ENCODE measurements around the gene SEC22C.
"Not testable (repeated sequence)": the region's sequence is repeated elsewhere in the genome, so short reads cannot be mapped to it uniquely, and the experiment has no call there.

Gene SEC22C, protein sequence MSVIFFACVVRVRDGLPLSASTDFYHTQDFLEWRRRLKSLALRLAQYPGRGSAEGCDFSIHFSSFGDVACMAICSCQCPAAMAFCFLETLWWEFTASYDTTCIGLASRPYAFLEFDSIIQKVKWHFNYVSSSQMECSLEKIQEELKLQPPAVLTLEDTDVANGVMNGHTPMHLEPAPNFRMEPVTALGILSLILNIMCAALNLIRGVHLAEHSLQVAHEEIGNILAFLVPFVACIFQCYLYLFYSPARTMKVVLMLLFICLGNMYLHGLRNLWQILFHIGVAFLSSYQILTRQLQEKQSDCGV

GRCh38 chr3:42581709-42582473, at the start of gene SEC22C:
Gene SEC22C (minus strand): TSS chr3:42581967. CDS start chr3:42569046, 12,921 bp downstream.
- H3K4me3 ChIP-seq (ENCODE audit: low read depth, low read length), result peak within 1 kb of the TSS; percentile 81

DNA sequence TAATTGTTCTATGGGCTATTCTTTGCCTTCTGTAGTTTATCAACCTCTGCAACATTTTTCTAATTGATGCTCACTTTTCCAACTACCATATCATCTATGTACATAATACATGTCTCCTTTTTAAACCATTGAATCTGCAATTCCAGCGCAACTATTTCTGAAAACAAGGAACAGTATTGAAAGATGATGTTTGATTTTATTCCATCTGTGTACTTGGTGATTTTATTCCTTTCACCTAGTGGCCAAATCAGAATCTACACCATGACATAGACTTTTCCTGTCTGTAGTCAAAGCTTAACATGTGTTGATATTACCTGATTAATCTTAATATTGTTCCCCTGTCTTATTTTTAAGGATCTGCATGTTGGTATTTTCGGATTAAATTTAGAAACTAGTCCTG, 31.7 kb upstream of the SEC22C start:
- no peak overlapping the region for H3K4me3 ChIP-seq (ENCODE audit: low read depth, low read length)

DNA sequence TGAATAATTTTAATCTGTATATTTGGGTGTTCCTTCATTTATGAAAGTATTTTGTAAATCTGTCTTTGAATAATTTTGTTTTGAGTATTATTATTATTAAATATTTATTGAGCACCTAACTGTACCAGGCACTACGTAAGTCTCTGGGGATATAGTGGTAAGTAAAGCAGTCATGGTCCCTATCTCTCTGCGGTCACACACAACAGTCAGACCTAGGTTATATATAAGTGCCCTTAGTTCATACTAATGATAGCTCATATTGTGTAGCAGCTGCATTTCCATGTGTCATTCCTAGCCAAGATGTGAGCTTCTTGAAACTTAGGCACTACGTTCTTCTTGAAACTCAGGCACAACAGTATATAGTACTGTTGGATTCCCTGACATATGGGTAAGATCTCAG, 31.2 kb upstream of the SEC22C start:
- no peak overlapping the region for H3K4me3 ChIP-seq (ENCODE audit: low read depth, low read length)

GRCh38 chr3:42612217-42612616, 30.4 kb upstream of the SEC22C start:
- H3K4me3 ChIP-seq (ENCODE audit: low read depth, low read length), result no peak overlapping the region

GRCh38 chr3:42610976-42611375, 29.2 kb upstream of the SEC22C start:
- no peak overlapping the region for H3K4me3 ChIP-seq (ENCODE audit: low read depth, low read length)

- no peak overlapping the region for H3K4me3 ChIP-seq (ENCODE audit: low read depth, low read length)
These were observed 26.8 kb upstream of the SEC22C start for GRCh38 chr3:42608581-42608980.

- H3K4me3 ChIP-seq (ENCODE audit: low read depth, low read length), result no peak overlapping the region
These were observed 23.9 kb upstream of the SEC22C start for GRCh38 chr3:42605546-42606173.

DNA sequence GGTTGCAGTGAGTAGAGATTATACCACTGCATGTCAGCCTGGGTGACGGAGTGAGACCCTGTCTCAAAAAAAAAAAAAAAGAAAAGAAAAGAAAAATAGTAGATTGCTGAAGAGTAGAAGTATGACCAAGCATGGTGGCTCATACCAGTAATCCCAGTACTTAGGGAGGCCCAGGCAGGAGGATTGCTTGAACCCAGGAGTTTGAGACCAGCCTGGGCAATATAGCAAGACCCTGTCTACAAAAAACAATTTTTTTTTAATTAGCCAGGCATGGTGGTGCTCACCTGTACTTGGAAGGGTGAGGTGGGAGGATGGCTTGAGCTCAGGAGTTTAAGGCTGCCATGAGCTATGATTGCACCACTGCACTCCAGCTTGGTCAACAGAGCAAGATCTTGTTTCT, 21.2 kb upstream of the SEC22C start:
- H3K4me3 ChIP-seq (ENCODE audit: low read depth, low read length), result no peak overlapping the region

GRCh38 chr3:42601896-42602581, 20.3 kb upstream of the SEC22C start:
- H3K4me3 ChIP-seq (ENCODE audit: low read depth, low read length), result peak overlapping the region; percentile 85

GRCh38 chr3:42600958-42601675, 19.4 kb upstream of the SEC22C start:
- H3K4me3 ChIP-seq (ENCODE audit: low read depth, low read length), result peak overlapping the region; percentile 85

DNA sequence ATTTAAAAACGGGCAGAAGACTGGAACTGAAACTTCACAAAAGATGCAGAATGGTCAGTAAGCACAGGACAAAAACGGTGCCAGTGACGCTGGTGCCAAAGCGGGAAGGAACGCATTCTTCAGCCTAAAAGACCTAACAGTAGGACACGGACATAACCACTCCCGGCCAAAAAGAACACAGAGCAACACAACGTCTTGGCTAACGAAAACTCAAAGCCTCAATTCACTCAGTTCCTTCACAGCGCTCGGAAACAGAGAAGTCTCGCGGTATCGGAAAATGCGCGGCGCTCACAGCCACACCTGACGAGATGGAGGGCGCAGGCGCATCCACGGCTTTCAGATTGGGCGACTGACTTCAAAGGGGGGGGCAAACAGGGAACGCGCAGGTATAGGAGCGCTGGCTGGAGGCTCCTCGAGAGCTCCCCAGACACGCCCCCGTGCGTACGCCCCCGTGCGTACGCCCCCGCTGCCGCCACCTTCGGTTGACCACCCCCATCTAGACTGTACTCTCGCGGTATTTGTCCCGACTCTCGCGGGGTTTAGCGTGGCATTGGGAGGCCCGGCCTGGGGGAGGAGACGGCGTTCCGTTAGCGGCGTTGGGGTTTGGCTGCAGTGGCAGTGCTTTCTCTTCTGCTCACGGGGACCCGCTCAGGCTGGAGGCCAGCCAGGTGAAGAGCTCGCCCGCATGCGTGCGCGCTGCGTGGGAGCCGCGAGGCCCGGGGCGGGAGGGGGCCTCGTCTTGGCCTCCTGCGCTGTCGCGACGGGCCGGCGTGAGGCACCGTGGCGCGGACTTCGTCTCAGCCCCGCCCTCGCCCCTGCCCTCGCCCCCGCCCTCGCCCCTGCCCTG, 18.6 kb upstream of the SEC22C start, which contains the start of gene NKTR:
Gene NKTR (plus strand): TSS at position 576 of the 847 bp plus-strand sequence. CDS start 321 bp downstream, outside the sequence.
- peak within 1 kb of the TSS; percentile 85 for H3K4me3 ChIP-seq (ENCODE audit: low read depth, low read length)

DNA sequence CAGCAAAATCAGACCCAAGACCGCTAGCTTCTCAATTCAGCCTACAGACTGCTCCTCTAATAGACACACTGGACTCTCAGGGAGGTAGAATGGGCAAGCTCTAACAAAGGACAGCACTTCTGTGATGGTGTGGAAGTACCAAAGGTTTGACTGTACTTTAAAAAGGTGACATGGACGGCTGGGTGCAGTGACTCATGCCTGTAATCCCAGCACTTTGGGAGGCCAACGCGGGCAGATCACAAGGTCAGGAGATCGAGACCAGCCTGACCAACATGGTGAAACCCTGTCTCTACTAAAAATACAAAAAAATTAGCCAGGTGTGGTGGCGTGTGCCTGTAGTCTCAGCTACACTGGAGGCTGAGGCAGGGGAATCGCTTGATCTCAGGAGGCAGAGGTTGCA, 15.3 kb upstream of the SEC22C start:
- H3K4me3 ChIP-seq (ENCODE audit: low read depth, low read length), result not testable (repeated sequence)

GRCh38 chr3:42595682-42596081, 13.9 kb upstream of the SEC22C start:
- no peak overlapping the region for H3K4me3 ChIP-seq (ENCODE audit: low read depth, low read length)

DNA sequence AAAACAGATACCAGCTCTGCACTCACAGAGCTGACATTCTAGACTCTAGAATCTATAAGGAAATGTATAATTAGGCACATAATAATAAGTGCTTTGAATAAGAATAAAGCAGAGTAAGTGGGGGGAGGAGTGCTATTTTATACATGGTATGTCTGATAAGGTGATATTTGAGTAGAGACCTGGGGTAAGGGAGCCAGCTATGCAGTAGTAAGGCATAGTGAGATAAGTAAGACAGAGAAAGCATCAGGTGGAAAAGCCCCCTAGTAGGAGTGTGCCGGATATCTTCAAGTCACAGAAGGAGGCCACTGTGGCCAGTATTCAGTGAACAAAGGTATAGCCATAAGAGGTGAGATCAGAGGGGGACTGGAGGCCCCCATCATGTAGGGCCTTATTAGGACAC, 11.9 kb upstream of the SEC22C start:
- no peak overlapping the region for H3K4me3 ChIP-seq (ENCODE audit: low read depth, low read length)

- H3K4me3 ChIP-seq (ENCODE audit: low read depth, low read length), result peak overlapping the region; percentile 73
These were observed 10.0 kb upstream of the SEC22C start for GRCh38 chr3:42591811-42592210.

DNA sequence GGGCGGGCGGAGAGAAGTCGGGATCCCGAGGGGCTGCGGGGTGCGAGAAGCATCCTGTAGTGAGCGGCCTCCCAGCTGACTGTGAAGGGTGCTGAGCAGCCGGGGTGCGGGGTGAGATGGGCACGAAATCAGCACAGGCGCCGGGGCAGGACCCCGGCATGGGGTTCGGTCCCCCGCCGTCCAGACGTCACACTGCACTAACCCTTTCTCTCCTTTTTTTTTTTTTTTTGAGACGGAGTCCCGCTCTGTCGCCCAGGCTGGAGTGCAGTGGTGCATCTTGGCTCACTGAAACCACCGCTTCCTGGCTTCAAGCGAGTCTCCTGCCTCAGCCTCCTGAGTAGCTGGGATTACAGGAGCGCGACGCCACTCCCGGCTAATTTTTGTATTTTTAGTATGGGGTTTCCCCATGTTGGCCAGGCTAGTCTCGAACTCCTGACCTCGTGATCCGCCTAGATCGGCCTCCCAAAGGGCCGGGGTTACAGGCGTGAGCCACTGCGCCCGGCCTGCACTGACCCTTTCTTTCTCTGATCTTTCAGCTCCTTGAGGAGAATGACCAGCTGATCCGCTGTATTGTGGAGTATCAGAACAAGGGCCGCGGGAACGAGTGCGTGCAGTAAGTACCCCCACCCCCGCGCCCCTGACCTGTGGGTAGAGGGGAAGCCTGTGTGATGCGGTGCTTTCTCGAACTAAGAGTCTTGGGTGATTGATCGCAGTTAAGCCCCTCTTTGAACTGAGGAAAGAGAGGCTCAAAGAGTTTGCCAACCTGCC, 9.4 kb upstream of the SEC22C start:
- H3K4me3 ChIP-seq (ENCODE audit: low read depth, low read length), result peak overlapping the region; percentile 73

DNA sequence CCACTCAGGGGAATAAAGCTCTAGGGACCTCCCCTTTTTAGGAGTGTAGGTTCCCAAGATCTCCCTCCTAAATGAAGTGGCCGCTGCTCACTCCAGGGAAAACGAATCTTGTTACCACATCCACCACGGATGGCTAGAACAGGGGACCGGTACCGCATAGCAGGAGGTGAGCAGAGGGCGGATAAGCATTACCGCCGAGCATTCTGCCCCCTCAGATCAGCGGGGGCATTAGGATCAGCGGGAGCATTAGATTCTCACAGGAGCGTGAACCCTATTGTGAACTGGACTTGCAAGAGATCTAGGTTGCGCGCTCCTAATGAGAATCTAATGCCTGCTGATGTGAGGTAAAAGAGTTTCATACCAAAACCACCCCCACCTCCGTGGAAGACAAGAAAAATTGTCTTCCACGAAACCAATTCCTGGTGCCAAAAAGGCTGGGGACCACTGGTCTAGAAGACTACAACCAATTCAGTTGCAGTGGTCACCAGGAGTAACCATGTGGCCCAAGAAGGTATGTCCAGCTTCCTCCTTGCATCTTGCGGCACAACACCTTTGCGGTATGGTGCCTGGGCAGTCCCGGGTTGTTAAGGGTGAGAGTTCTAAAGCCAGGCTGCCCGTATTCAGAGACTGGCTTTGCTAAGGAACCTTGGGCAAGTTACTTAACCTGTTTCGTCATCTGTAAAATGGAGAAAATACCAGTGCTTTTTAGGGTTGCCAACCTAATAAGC, 7.8 kb upstream of the SEC22C start:
- no peak overlapping the region for H3K4me3 ChIP-seq (ENCODE audit: low read depth, low read length)

GRCh38 chr3:42588625-42589024, 6.9 kb upstream of the SEC22C start:
- no peak overlapping the region for H3K4me3 ChIP-seq (ENCODE audit: low read depth, low read length)

Data from iPS-11a (cell line).